PFSK-1 (cell line): ENCODE results near the gene MRS2.

Source experiments
- FOXP2 ChIP-seq: optimal IDR thresholded peaks from 2 replicates; pipeline ENCODE3; 2011; ENCODE audit warnings: borderline replicate concordance, control low read depth, inconsistent platforms; ENCODE audit not compliant: insufficient read depth; ENCODE audit errors: extremely low read length, extremely low read depth
- POLR2AphosphoS5 ChIP-seq: IDR thresholded peaks from 2 replicates; pipeline ENCODE4 v1.6.1; 2012; ENCODE audit warnings: low read depth, mild to moderate bottlenecking, control low read depth, low read length, moderate library complexity
- REST ChIP-seq, 2 experiments: IDR thresholded peaks; 2 replicates each; pipeline versions ENCODE4 v1.6.1 to v1.8.0; 2011 to 2012; ENCODE audit warnings: low read depth in 2 of 2, low read length in 2 of 2, control low read depth in 1 of 2, inconsistent platforms in 1 of 2, mild to moderate bottlenecking in 1 of 2, moderate library complexity in 1 of 2; ENCODE audit not compliant: insufficient read depth in 1 of 2
- SIN3A ChIP-seq: IDR thresholded peaks from 2 replicates; pipeline ENCODE4 v1.6.1; 2012; ENCODE audit warnings: mild to moderate bottlenecking, low read length, moderate library complexity, borderline replicate concordance; ENCODE audit not compliant: insufficient read depth
- TAF1 ChIP-seq: IDR thresholded peaks from 2 replicates; pipeline ENCODE4 v1.6.1; 2012; ENCODE audit warnings: low read length, control low read depth, borderline replicate concordance; ENCODE audit not compliant: insufficient read depth

The MRS2 gene

GRCh38 chr6:24382220-24382540 lies 20.6 kb upstream of the MRS2 start:
- TF ChIP-seq POLR2AphosphoS5 (no peak), FOXP2 (no peak), REST (IDR thresholded peaks at IDR 0.05; ENCODE audit: insufficient read depth in 1 of 2, low read depth in 2 of 2, low read length in 2 of 2) (no peak), SIN3A (no peak), TAF1 (no peak)

- TF ChIP-seq REST (IDR thresholded peaks at IDR 0.05; ENCODE audit: insufficient read depth in 1 of 2, low read depth in 2 of 2, low read length in 2 of 2), result no peak
- no peak for TF ChIP-seq POLR2AphosphoS5
- no peak for TF ChIP-seq SIN3A
- TF ChIP-seq FOXP2, result no peak
- TF ChIP-seq TAF1, result no peak
These were observed 17.0 kb upstream of the MRS2 start for GRCh38 chr6:24385536-24386269.

GRCh38 chr6:24387818-24388217 lies 14.9 kb upstream of the MRS2 start:
- no peak for TF ChIP-seq FOXP2
- TF ChIP-seq REST (IDR thresholded peaks at IDR 0.05; ENCODE audit: insufficient read depth in 1 of 2, low read depth in 2 of 2, low read length in 2 of 2), result no peak
- TF ChIP-seq POLR2AphosphoS5, result no peak
- no peak for TF ChIP-seq SIN3A
- TF ChIP-seq TAF1, result no peak

- TF ChIP-seq SIN3A, result no peak
- TF ChIP-seq POLR2AphosphoS5, result no peak
- no peak for TF ChIP-seq TAF1
- TF ChIP-seq REST (IDR thresholded peaks at IDR 0.05; ENCODE audit: insufficient read depth in 1 of 2, low read depth in 2 of 2, low read length in 2 of 2), result no peak
- no peak for TF ChIP-seq FOXP2
These were observed 11.5 kb upstream of the MRS2 start for GRCh38 chr6:24391208-24391607.

- TF ChIP-seq REST (IDR thresholded peaks at IDR 0.05; ENCODE audit: insufficient read depth in 1 of 2, low read depth in 2 of 2, low read length in 2 of 2), result no peak
These were observed 10.9 kb upstream of the MRS2 start for GRCh38 chr6:24391756-24392405.
